ENCODE measurements around the gene NTNG2.

DNA sequence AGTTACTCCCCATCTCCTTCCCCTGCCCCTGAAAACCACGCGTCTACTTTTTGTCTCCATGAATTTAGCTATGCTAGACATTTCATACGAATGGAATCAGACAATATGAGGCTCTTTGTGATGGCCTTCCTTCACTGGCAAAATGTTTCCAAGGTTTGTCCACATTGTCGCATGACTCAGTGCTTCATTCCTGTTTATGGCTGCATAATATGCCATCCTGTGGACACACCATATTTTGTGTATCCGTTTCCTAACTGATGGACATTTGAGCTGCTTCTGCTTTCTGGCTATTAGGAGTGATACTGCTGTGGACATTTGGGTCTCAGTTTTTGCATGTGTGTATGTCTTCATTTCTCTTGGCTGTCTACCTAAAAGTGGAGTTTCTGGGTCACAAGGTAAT lies 14.5 kb downstream of the NTNG2 start:
- TF ChIP-seq, protein P1, sequence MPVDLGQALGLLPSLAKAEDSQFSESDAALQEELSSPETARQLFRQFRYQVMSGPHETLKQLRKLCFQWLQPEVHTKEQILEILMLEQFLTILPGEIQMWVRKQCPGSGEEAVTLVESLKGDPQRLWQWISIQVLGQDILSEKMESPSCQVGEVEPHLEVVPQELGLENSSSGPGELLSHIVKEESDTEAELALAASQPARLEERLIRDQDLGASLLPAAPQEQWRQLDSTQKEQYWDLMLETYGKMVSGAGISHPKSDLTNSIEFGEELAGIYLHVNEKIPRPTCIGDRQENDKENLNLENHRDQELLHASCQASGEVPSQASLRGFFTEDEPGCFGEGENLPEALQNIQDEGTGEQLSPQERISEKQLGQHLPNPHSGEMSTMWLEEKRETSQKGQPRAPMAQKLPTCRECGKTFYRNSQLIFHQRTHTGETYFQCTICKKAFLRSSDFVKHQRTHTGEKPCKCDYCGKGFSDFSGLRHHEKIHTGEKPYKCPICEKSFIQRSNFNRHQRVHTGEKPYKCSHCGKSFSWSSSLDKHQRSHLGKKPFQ (tag by site-specific recombination; IDR thresholded peaks at IDR 0.05): no peak
- TF ChIP-seq ZNF830 (tag by site-specific recombination; IDR thresholded peaks at IDR 0.05; ENCODE audit: low read depth) (no peak), ZNF274 (IDR thresholded peaks at IDR 0.05; ENCODE audit: low read length) (no peak), ZNF274 (tag by site-specific recombination; IDR thresholded peaks at IDR 0.05; ENCODE audit: borderline replicate concordance) (no peak), HOXC10 (CRISPR knock-in tag; IDR thresholded peaks at IDR 0.05) (no peak), ZNF133 (tag by site-specific recombination; IDR thresholded peaks at IDR 0.05) (no peak), ZNF16 (tag by site-specific recombination; IDR thresholded peaks at IDR 0.05; ENCODE audit: low read depth) (no peak), HOXA7 (CRISPR knock-in tag; IDR thresholded peaks at IDR 0.05; ENCODE audit: borderline replicate concordance) (no peak)
- TF ChIP-seq, protein P2, sequence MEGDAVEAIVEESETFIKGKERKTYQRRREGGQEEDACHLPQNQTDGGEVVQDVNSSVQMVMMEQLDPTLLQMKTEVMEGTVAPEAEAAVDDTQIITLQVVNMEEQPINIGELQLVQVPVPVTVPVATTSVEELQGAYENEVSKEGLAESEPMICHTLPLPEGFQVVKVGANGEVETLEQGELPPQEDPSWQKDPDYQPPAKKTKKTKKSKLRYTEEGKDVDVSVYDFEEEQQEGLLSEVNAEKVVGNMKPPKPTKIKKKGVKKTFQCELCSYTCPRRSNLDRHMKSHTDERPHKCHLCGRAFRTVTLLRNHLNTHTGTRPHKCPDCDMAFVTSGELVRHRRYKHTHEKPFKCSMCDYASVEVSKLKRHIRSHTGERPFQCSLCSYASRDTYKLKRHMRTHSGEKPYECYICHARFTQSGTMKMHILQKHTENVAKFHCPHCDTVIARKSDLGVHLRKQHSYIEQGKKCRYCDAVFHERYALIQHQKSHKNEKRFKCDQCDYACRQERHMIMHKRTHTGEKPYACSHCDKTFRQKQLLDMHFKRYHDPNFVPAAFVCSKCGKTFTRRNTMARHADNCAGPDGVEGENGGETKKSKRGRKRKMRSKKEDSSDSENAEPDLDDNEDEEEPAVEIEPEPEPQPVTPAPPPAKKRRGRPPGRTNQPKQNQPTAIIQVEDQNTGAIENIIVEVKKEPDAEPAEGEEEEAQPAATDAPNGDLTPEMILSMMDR (tag by site-specific recombination; IDR thresholded peaks at IDR 0.05): no peak
